NCI-H1092 treated with DMSO at 0.1 percent for 48 hours (cell line): Measurements from ENCODE around the gene MEF2D.

ENCODE experiments used
- DNase-seq: peaks from one replicate; lab custom pipeline; 2025; lab: John Stamatoyannopoulos, UW

The MEF2D gene

DNA sequence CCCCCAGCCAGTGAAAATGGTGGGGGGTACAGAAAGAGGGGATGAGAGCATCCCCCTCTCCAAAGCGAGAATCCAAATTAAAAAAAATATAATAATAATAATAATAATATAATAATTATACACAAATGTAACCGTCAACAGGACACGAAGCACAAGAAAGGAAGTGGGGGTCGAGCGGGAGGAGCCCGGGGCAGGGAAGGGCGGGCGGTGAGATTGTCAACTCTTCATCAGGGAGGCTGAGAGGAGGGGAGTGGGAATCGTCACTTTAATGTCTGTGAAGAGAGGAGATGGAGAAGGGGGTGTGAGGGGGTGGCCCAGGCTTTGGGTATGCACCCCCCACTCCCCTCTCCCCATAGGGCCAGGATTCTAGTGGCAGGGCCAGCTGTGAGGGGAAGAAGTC is 33.2 kb downstream of the MEF2D start:
- no peak for DNase-seq

- no peak for DNase-seq
Measured at GRCh38 chr1:156465747-156466365, 34.7 kb downstream of the MEF2D start.

- DNase-seq, result no peak
Measured at GRCh38 chr1:156464825-156465452, 35.6 kb downstream of the MEF2D start.

DNA sequence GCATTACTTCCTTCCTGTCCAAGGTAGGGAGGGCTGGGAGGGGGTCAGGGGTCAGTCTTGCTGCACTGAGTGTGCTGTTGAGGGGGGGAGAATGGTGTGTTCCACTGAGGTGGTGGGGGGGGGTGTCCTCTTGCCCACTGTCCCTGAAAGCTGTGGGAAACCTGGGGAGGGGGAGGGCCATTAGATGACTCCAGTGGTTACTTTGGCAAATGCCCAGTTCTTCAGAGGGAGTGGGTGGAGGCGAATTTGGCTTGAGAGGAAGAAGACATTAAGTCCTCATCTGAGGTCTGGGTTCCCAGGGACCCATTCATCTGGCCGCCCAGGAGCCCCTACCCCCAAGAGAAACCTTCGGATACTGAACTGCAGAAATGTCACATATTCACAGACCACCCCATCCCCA is 36.2 kb downstream of the MEF2D start:
- DNase-seq, result no peak

DNA sequence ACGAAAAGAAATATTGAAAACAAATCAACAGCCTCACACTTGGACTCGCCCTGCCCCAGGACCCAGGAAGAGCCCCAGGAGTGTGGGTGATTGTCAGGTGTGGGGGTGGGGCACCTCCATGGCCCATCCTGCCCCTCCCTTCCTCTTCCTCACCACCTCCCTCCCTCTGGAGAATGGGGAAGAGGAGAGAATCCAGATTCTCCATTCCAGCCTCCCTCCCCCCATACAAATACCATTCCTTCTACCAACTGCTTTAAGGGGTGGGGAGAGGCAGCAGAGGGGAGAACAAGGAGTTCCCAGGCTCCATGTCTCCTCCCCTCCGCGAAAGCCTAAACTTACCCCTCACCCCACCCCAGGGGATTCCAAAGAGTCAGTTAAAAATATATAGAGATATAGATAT is 36.7 kb downstream of the MEF2D start:
- no peak for DNase-seq

DNA sequence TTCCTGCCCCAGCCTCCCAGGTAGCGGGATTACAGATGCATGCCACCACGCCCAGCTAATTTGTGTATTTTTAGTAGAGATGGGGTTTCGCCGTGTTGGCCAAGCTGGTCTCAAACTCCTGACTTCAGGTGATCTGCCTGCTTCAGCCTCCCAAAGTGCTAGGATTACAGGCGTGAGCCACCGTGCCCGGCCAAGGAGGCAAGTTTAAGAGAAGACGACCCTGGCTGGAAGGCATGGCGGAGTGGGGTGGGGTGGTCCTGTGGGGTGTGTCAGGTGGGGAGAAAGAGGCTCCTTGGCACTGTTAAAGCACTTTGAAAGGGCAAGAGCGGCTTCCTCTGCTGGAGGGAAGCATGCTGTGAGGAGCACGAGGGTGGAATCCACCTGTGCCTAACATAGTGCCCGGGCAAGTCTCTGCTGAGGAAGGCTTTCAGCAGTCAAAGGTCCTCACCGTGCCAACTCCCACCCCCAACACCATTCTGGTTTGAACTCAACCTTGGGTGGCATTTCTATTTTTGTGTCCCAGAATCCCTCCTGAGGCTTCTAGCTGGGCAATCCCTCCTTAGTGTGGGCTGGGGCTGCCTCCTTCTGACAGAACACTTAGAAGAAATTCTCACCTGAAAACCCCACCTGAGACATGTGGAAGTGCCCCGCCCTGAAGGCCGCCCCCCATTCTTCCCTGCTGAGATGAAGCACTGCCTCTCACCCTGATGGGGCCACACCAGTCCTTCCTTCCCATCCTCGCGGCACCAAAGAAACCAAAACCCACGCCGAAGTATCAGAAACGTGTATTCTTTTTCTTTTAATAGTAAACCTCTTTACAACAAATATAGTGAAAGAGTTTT is 37.4 kb downstream of the MEF2D start:
- DNase-seq, result no peak

- no peak for DNase-seq
Measured at GRCh38 chr1:156461781-156462647, 38.6 kb downstream of the MEF2D start.

DNA sequence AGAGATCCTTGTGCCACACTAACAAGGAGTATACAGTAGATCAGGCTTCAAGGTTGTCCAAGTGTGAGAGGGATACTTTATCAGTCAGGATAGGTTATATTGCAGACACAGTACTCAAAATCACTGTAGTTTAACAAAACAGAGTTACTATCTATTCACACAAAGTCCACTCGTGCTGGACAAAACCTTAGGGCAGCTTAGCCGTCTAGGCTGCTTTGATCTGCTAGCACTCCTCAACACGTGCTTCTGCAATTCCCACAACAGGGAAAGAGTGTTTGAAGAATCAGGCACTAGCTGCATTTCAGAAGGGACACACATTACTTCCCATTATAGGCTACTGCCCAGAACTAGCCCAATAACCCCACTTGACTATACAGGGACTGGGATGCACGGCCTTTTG is 39.5 kb downstream of the MEF2D start:
- DNase-seq, result no peak

- DNase-seq, result no peak
Measured at GRCh38 chr1:156460525-156460924, 40.0 kb downstream of the MEF2D start.

DNA sequence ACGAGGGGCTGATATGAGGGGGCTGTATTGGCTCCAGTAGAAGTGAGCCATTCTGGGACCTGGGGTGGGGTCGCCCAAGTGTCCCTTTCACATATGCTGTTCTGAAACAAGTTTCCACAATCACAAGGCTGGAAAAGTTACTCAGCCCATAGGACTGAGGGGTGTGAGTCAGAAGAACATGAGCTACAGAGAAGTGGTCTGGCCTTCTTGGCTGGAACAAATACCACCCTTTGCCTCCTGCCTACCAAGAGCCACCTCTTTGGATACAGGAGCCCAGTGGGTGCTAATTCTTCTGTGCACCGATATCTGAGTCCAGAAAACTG is 42.4 kb downstream of the MEF2D start:
- no peak for DNase-seq

DNA sequence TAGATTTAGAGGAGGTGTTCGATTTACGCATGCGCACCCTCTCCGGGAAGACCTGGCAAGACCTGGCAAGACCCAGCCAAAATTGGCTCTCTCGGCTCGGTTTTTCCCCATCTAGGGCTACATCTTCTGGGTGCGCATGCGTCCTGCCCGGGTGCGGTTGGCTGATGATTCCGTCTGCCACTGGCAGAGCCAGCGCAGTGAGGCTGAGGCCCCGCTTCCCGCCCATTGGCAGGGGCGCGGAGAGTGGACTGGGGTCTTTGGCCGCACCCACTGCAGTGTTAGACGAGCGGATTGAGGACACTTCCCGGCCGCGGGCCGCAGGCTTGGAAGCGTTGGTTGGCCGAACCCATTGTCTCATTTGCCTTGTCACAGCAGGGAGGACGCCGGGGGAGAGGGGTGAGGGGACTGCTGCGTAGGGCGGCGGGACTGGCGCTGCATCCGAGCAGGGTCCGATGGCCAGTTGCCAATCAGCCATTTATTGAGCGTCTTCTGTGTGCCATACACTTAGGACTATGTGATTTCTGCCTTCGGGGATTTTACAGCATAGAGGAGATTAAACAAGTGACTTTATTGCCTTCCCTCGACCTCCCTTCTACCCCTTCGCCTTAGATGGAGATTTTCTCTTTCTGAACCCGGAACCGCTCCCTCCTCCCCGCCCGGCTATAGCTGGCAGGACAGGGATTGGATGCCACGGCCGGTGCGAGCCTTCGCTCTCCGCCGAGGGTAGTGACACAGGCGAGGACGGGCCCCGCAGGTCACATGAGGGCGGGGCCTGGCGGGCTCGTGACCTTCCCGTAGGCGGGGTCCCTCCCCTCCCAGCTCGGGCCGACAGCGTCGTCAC is 43.7 kb downstream of the MEF2D start:
- DNase-seq, result peak; percentile 100

- no peak for DNase-seq
Measured at GRCh38 chr1:156455362-156455761, 45.2 kb downstream of the MEF2D start.

GRCh38 chr1:156452907-156453306 is 47.7 kb downstream of the MEF2D start:
- DNase-seq, result no peak

- DNase-seq, result no peak
Measured at GRCh38 chr1:156451505-156452160, 48.9 kb downstream of the MEF2D start.

DNA sequence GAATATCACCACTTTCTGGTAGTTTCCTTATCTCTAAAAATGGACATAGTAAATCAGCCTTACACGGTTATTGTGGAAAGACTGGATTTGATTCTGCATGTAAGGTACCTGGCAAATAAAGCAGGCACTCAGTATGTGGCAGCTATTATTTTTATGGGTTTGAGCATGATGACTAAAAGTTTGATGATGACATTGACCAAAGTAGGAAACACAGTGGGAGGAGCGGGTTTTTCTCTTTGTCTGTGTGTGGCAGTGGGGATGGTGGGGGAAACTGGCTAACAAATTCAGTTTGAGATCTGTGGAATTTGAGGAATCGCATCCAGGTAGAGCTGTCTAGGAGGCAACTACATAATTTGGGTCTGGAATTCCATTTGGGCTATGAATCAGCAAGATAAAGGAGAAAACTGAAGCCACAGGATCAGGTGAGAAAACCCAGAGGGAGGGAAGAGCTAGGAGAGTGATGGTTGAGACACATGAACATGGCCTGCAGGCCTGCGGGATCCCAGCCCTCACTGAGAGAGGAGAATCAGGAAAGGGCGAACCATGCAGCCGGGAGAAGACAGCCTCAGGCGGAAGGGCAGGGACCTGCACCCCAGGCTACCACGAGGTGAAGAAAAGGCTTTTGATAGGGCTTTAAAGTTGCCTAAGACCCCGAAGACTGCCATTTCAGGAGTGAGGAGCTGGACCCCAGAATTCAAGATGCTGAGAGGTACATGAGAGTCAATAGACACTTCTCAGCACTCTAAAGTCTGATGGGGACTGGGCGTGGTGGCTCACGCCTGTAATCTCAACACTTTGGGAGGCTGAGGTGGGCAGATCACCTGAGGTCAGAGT is 52.2 kb downstream of the MEF2D start:
- DNase-seq, result no peak

DNA sequence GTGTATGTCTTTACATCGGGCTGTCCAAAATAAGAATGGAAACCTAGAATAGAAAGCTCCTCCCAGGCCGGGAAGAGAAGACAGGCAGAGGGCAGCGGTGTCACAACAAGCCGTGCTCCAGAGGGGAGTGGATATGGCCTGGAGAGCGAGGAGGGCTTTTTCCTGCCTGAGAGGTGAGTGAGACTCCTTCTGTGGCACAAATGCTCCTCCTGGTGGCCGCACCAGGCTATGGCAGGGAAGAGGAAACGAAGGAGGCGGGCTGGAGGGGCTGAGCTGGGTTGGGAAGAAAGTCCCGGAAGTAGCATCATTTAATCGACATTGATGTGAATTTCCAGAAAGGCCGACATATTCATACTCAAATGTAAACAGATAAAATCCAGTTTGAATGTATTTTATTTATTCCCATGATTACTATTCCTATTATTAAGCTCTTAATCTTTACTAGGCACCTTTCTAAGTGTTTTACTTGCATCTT is 54.7 kb downstream of the MEF2D start:
- peak; percentile 85 for DNase-seq

DNA sequence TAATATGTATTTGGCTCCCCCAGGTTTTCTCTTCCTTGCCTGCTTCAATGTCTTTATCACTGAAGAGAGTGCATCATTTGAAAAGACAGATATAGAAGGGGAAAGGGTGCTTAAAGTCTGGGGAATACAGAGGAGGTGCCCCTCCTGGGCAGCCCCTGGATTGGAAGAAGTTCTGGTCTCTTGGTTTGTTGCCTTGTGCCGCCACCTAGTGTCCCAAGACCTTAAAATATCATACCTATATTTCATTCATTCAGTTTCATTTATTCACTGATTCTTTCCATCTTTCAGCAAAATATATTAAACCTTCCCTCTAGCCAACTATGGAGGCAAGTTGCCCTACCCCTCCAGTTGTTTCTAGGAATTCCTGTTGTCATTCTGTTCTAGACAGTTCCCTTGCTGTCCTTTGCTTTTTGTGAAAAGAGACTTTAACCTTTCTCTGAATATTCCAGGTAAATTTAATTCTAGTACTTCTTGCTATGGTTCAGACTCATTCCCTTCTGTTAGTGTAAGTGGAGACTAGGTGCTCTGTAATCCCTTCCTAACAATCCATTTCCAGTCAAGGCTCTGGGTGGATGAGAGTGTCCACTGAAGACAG is 56.1 kb downstream of the MEF2D start:
- DNase-seq, result peak; percentile 21

- DNase-seq, result no peak
Measured at GRCh38 chr1:156443286-156443685, 57.3 kb downstream of the MEF2D start.

DNA sequence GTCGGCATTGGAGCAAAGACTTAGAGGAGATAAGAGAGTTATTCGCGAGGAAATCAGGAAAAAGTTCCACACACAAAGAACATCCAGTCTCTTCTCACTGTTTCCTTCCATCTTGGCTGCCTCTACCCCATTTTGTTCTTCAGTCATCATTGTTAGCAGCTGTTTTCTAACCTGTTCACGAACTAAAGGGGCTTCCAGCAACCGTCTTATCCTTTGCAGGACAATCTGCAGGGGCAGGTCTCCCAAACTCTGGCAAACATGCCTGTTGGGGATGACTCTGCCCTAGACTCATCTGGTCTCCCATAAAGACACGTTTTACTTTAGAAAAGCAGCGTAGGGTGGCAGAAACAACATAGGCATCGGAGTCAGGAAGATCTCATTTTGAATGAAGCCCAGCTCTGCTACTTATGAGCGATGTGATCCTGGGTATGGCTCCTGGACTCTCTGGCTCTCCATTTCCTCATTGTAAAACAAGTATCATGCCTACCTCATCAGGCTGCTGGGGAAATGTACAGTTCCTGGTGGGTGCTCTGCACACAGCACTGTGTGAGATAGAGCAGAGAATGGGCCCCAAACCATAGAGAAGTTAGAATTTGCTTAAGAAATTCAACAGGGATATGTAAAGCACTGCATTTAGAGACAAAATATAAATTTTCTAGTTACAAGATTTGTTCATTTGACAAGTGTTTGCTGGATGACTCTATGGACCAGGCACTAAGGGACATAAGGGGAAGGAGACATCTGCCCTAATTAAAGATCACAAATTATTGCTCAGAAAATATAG is 59.7 kb downstream of the MEF2D start:
- no peak for DNase-seq
